Erythroblast (primary cell): ENCODE data around the gene LAMB4.

ENCODE experiments used
- GATA1 ChIP-seq: IDR thresholded peaks from 2 replicates; pipeline ENCODE4 v1.6.1; 2011; ENCODE audit warnings: low read depth, mild to moderate bottlenecking, control low read depth, low read length, moderate library complexity
- POLR2A ChIP-seq: IDR thresholded peaks from 2 replicates; pipeline ENCODE4 v1.6.1; 2011; ENCODE audit warnings: mild to moderate bottlenecking, low read length

DNA sequence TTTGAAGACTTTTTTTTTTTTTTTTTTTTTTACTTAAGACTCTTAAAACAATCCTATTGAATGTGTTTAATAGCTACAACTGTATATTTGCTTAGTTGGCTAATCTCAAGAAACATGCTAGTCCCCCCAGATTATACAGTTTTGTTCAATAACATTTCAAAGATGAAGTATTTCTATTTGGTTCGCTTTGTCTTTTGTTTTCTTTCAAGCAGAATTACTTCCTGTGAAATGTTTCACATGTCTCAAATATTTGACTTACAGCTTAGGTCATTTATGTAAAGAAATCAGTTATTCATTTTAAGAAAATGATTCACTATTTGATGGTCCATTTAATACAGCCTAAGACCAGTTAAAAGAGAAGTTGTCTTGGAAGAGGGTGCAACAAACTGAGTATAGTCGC is 114.4 kb downstream of the LAMB4 start:
- TF ChIP-seq POLR2A, result no peak
- no peak for TF ChIP-seq GATA1
